Measurements from ENCODE around the gene ZNF644. TPM values are rescaled to one million over a fixed set of nuclear protein-coding genes. Genes with fewer than 3 reads are reported as not detected.
A peak's percentile ranks its signal among the peaks of the same experiment; 100 is the strongest.
"Not testable (repeated sequence)": the region's sequence is repeated elsewhere in the genome, so short reads cannot be mapped to it uniquely, and the experiment has no call there.

ZNF644 gene
- total and polyA plus RNA-seq, 3 experiments from 2014 or later = 49.4 to 50.7 (median 49.7) TPM

GRCh38 chr1:90919900-90920299 lies 101.9 kb downstream of the ZNF644 start:
- Histone ChIP-seq H3K36me3 (ENCODE audit: insufficient read depth, low read length) (peaks cover 7% of the 10 kb centered on the region), H3K27ac (ENCODE audit: low read depth, low read length) (no peak overlapping the region), H3K4me1 (ENCODE audit: insufficient read depth, low read length) (peaks cover 38% of the 10 kb centered on the region), H3K27me3 (ENCODE audit: insufficient read depth, low read length, poor library complexity, severe bottlenecking) (no peaks in the 10 kb centered on the region), H3K4me3 (ENCODE audit: low read length) (no peak overlapping the region), H3K9me3 (ENCODE audit: low read length) (no peaks in the 10 kb centered on the region)
- Mint-ChIP-seq H3K36me3 (peaks cover 0 to 28% (median 11%) of the 10 kb centered on the region in 3 donors), H3K9me3 (no peaks in the 10 kb centered on the region), H3K4me1 (peaks cover 60 to 66% (median 65%) of the 10 kb centered on the region in 3 donors), H3K4me3 (peak overlapping the region in 3 of 7 donors; percentile 4 to 43 (median 19)), H3K27ac (peak overlapping the region in 4 of 8 donors; percentile 12 to 82 (median 51)), H3K27me3 (no peaks in the 10 kb centered on the region)
- ChIA-PET CTCF (no interaction called here), POLR2A (no interaction called here)
- no peak for DNase-seq

GRCh38 chr1:90919190-90919719 lies 102.6 kb downstream of the ZNF644 start:
- Histone ChIP-seq H3K9me3 (ENCODE audit: low read length) (no peaks in the 10 kb centered on the region), H3K36me3 (ENCODE audit: insufficient read depth, low read length) (peaks cover 9% of the 10 kb centered on the region), H3K27me3 (ENCODE audit: insufficient read depth, low read length, poor library complexity, severe bottlenecking) (no peaks in the 10 kb centered on the region), H3K4me3 (ENCODE audit: low read length) (no peak overlapping the region), H3K27ac (ENCODE audit: low read depth, low read length) (no peak overlapping the region), H3K4me1 (ENCODE audit: insufficient read depth, low read length) (peaks cover 33% of the 10 kb centered on the region)
- no peaks in the 10 kb centered on the region for H3K9me3 Mint-ChIP-seq
- H3K4me3 Mint-ChIP-seq = peak overlapping the region in 2 of 7 donors; percentile 19 to 43
- H3K27me3 Mint-ChIP-seq = no peaks in the 10 kb centered on the region
- peak overlapping the region in 5 of 8 donors; percentile 8 to 51 (median 20) for H3K27ac Mint-ChIP-seq
- no peak for DNase-seq
- CTCF ChIA-PET = no interaction called here
- peaks cover 55 to 60% (median 58%) of the 10 kb centered on the region in 3 donors for H3K4me1 Mint-ChIP-seq
- POLR2A ChIA-PET = no interaction called here
- H3K36me3 Mint-ChIP-seq = peaks cover 0 to 34% (median 13%) of the 10 kb centered on the region in 3 donors

- Histone ChIP-seq H3K4me3 (ENCODE audit: low read length) (no peak overlapping the region), H3K36me3 (ENCODE audit: insufficient read depth, low read length) (peaks cover 9% of the 10 kb centered on the region), H3K27me3 (ENCODE audit: insufficient read depth, low read length, poor library complexity, severe bottlenecking) (no peaks in the 10 kb centered on the region), H3K27ac (ENCODE audit: low read depth, low read length) (no peak overlapping the region), H3K4me1 (ENCODE audit: insufficient read depth, low read length) (no peaks in the 10 kb centered on the region), H3K9me3 (ENCODE audit: low read length) (no peaks in the 10 kb centered on the region)
- no peaks in the 10 kb centered on the region for H3K9me3 Mint-ChIP-seq
- peaks cover 12 to 26% (median 13%) of the 10 kb centered on the region in 3 donors for H3K4me1 Mint-ChIP-seq
- ChIA-PET POLR2A (no interaction called here), CTCF (no interaction called here)
- H3K36me3 Mint-ChIP-seq = peaks cover 0 to 50% (median 12%) of the 10 kb centered on the region in 3 donors
- no peak for DNase-seq
- H3K4me3 Mint-ChIP-seq = no peak overlapping the region
- H3K27me3 Mint-ChIP-seq = no peaks in the 10 kb centered on the region
- no peak overlapping the region for H3K27ac Mint-ChIP-seq
These were observed 110.5 kb downstream of the ZNF644 start for GRCh38 chr1:90911353-90911752.

- Histone ChIP-seq H3K4me3 (ENCODE audit: low read length) (no peak overlapping the region), H3K27me3 (ENCODE audit: insufficient read depth, low read length, poor library complexity, severe bottlenecking) (no peaks in the 10 kb centered on the region), H3K9me3 (ENCODE audit: low read length) (no peaks in the 10 kb centered on the region), H3K36me3 (ENCODE audit: insufficient read depth, low read length) (peaks cover 3% of the 10 kb centered on the region), H3K4me1 (ENCODE audit: insufficient read depth, low read length) (no peaks in the 10 kb centered on the region), H3K27ac (ENCODE audit: low read depth, low read length) (no peak overlapping the region)
- Mint-ChIP-seq H3K4me3 (no peak overlapping the region), H3K4me1 (peaks cover 10 to 36% (median 15%) of the 10 kb centered on the region in 3 donors), H3K36me3 (peaks cover 5 to 64% (median 15%) of the 10 kb centered on the region in 3 donors), H3K27me3 (no peaks in the 10 kb centered on the region), H3K27ac (peak overlapping the region in 3 of 8 donors; percentile 11 to 52 (median 26)), H3K9me3 (no peaks in the 10 kb centered on the region)
- ChIA-PET POLR2A (no interaction called here), CTCF (no interaction called here)
- no peak for DNase-seq
These were observed 119.2 kb downstream of the ZNF644 start for GRCh38 chr1:90902672-90903071.

- DNase-seq = no peak
- Mint-ChIP-seq H3K27me3 (no peaks in the 10 kb centered on the region), H3K4me1 (peaks cover 9 to 29% (median 13%) of the 10 kb centered on the region in 3 donors), H3K9me3 (peaks cover 0 to 2% (median 0%) of the 10 kb centered on the region in 5 donors), H3K4me3 (no peak overlapping the region), H3K36me3 (peaks cover 19 to 60% (median 24%) of the 10 kb centered on the region in 3 donors), H3K27ac (no peak overlapping the region)
- CTCF ChIA-PET = no interaction called here
- Histone ChIP-seq H3K27me3 (ENCODE audit: insufficient read depth, low read length, poor library complexity, severe bottlenecking) (no peaks in the 10 kb centered on the region), H3K4me3 (ENCODE audit: low read length) (no peak overlapping the region), H3K27ac (ENCODE audit: low read depth, low read length) (no peak overlapping the region), H3K9me3 (ENCODE audit: low read length) (no peaks in the 10 kb centered on the region), H3K4me1 (ENCODE audit: insufficient read depth, low read length) (no peaks in the 10 kb centered on the region), H3K36me3 (ENCODE audit: insufficient read depth, low read length) (peaks cover 5% of the 10 kb centered on the region)
- POLR2A ChIA-PET = no interaction called here
These were observed 122.6 kb downstream of the ZNF644 start for GRCh38 chr1:90899263-90899662.

- H3K4me1 ChIP-seq (ENCODE audit: insufficient read depth, low read length); H3K4me3 Mint-ChIP-seq; H3K4me1 Mint-ChIP-seq; H3K27ac ChIP-seq (ENCODE audit: low read depth, low read length); H3K36me3 ChIP-seq (ENCODE audit: insufficient read depth, low read length); DNase-seq; H3K4me3 ChIP-seq (ENCODE audit: low read length); H3K27me3 ChIP-seq (ENCODE audit: insufficient read depth, low read length, poor library complexity, severe bottlenecking); H3K27me3 Mint-ChIP-seq; POLR2A ChIA-PET; H3K27ac Mint-ChIP-seq; H3K9me3 ChIP-seq (ENCODE audit: low read length); CTCF ChIA-PET: not testable (repeated sequence)
- H3K9me3 Mint-ChIP-seq = peaks cover 0 to 11% (median 7%) of the 10 kb centered on the region in 5 donors
- peaks cover 11 to 26% (median 16%) of the 10 kb centered on the region in 3 donors for H3K36me3 Mint-ChIP-seq
These were observed 128.2 kb downstream of the ZNF644 start for GRCh38 chr1:90893679-90894078.

- H3K4me3 Mint-ChIP-seq; H3K9me3 ChIP-seq (ENCODE audit: low read length); H3K27ac ChIP-seq (ENCODE audit: low read depth, low read length); H3K27me3 ChIP-seq (ENCODE audit: insufficient read depth, low read length, poor library complexity, severe bottlenecking); H3K4me3 ChIP-seq (ENCODE audit: low read length); DNase-seq; CTCF ChIA-PET; H3K27ac Mint-ChIP-seq; H3K4me1 ChIP-seq (ENCODE audit: insufficient read depth, low read length); H3K27me3 Mint-ChIP-seq; H3K36me3 ChIP-seq (ENCODE audit: insufficient read depth, low read length); H3K4me1 Mint-ChIP-seq; POLR2A ChIA-PET: not testable (repeated sequence)
- Mint-ChIP-seq H3K9me3 (peaks cover 0 to 11% (median 7%) of the 10 kb centered on the region in 5 donors), H3K36me3 (peaks cover 7 to 26% (median 11%) of the 10 kb centered on the region in 3 donors)
These were observed 129.0 kb downstream of the ZNF644 start for GRCh38 chr1:90892884-90893283.

GRCh38 chr1:90892196-90892595 lies 129.6 kb downstream of the ZNF644 start:
- H3K27me3 Mint-ChIP-seq, DNase-seq: not testable (repeated sequence)
- peaks cover 0 to 11% (median 7%) of the 10 kb centered on the region in 5 donors for H3K9me3 Mint-ChIP-seq

More at GRCh38 chr1:90892196-90892595, 129.6 kb downstream of the ZNF644 start:
- H3K4me3 ChIP-seq (ENCODE audit: low read length); H3K36me3 ChIP-seq (ENCODE audit: insufficient read depth, low read length); H3K4me1 ChIP-seq (ENCODE audit: insufficient read depth, low read length); H3K27ac Mint-ChIP-seq; H3K4me3 Mint-ChIP-seq; H3K27ac ChIP-seq (ENCODE audit: low read depth, low read length); H3K27me3 ChIP-seq (ENCODE audit: insufficient read depth, low read length, poor library complexity, severe bottlenecking); POLR2A ChIA-PET; H3K4me1 Mint-ChIP-seq; CTCF ChIA-PET; H3K9me3 ChIP-seq (ENCODE audit: low read length): not testable (repeated sequence)
- peaks cover 7 to 26% (median 8%) of the 10 kb centered on the region in 3 donors for H3K36me3 Mint-ChIP-seq
